SK-N-SH treated with all-trans-retinoic acid at 6 μM for 48 hours (cell line): ENCODE data around the gene ACSS3.
A peak's percentile ranks its signal among the peaks of the same experiment; 100 is the strongest.

Source experiments
- ATAC-seq: fragments of 200-7000 bp; cut with Tn5 transposase; 3 replicates; pipeline ENCODE4 v1.9.1; 2020; ENCODE audit warnings: mild to moderate bottlenecking, moderate library complexity
- ARNTL ChIP-seq: fragments of 450-650 bp; formaldehyde crosslinking; IDR thresholded peaks from 2 replicates; pipeline ENCODE4 v1.5.0; 2020; ENCODE audit warnings: low read depth, mild to moderate bottlenecking, moderate library complexity, borderline replicate concordance
- CREB5 ChIP-seq: fragments of 250-450 bp; sonication (Bioruptor Pico); IDR thresholded peaks from 2 replicates; pipeline ENCODE4 v1.5.1; 2020; ENCODE audit warnings: low read depth, mild to moderate bottlenecking, moderate library complexity
- CSDC2 ChIP-seq: fragments of 250-450 bp; sonication (Bioruptor Pico); IDR thresholded peaks from 2 replicates; pipeline ENCODE4 v1.5.0; 2020; ENCODE audit warnings: mild to moderate bottlenecking, moderate library complexity
- CSRNP3 ChIP-seq: fragments of 250-450 bp; sonication (Bioruptor Pico); IDR thresholded peaks from 2 replicates; pipeline ENCODE4 v1.5.1; 2021; ENCODE audit warnings: mild to moderate bottlenecking, moderate library complexity
- ESRRG ChIP-seq: fragments of 250-450 bp; sonication (Bioruptor Pico); IDR thresholded peaks from 2 replicates; pipeline ENCODE4 v1.6.1; 2021; ENCODE audit warnings: mild to moderate bottlenecking
- OSR1 ChIP-seq: fragments of 250-450 bp; sonication (Bioruptor Pico); IDR thresholded peaks from 2 replicates; pipeline ENCODE4 v1.8.0; 2022; ENCODE audit warnings: moderate library complexity, mild to moderate bottlenecking, inconsistent platforms
- PATZ1 ChIP-seq: fragments of 250-450 bp; sonication (Bioruptor Pico); IDR thresholded peaks from 2 replicates; pipeline ENCODE4 v1.8.0; 2020; ENCODE audit warnings: mild to moderate bottlenecking, moderate library complexity, borderline replicate concordance
- POU6F1 ChIP-seq: fragments of 250-450 bp; sonication (Bioruptor Pico); IDR thresholded peaks from 2 replicates; pipeline ENCODE4 v1.8.0; 2021; ENCODE audit warnings: low read depth, mild to moderate bottlenecking, moderate library complexity, borderline replicate concordance
- PPARA ChIP-seq: fragments of 250-450 bp; sonication (Bioruptor Pico); IDR thresholded peaks from 2 replicates; pipeline ENCODE4 v1.5.0; 2020; ENCODE audit warnings: mild to moderate bottlenecking, borderline replicate concordance
- RARB ChIP-seq: fragments of 250-450 bp; sonication (Bioruptor Pico); IDR thresholded peaks from 2 replicates; pipeline ENCODE4 v1.8.0; 2021; ENCODE audit warnings: mild to moderate bottlenecking, moderate library complexity
- TCF4 ChIP-seq: fragments of 250-450 bp; sonication (Bioruptor Pico); IDR thresholded peaks from 2 replicates; pipeline ENCODE4 v1.8.0; 2021; ENCODE audit warnings: mild to moderate bottlenecking, moderate library complexity, borderline replicate concordance
- TOX ChIP-seq: fragments of 250-450 bp; sonication (Bioruptor Pico); IDR thresholded peaks from 2 replicates; pipeline ENCODE4 v1.8.0; 2021; ENCODE audit warnings: mild to moderate bottlenecking, moderate library complexity, borderline replicate concordance
- TSHZ2 ChIP-seq: fragments of 250-450 bp; sonication (Bioruptor Pico); IDR thresholded peaks from 2 replicates; pipeline ENCODE4 v1.5.0; 2020; ENCODE audit warnings: mild to moderate bottlenecking, moderate library complexity
- ZC3H10 ChIP-seq: fragments of 250-450 bp; sonication (Bioruptor Pico); IDR thresholded peaks from 2 replicates; pipeline ENCODE4 v1.5.1; 2021; ENCODE audit warnings: mild to moderate bottlenecking, moderate library complexity
- ZFP3 ChIP-seq: fragments of 250-450 bp; sonication (Bioruptor Pico); IDR thresholded peaks from 2 replicates; pipeline ENCODE4 v1.5.0; 2020; ENCODE audit warnings: mild to moderate bottlenecking, moderate library complexity
- ZFP30 ChIP-seq: fragments of 450-650 bp; formaldehyde crosslinking; IDR thresholded peaks from 2 replicates; pipeline ENCODE4 v1.5.0; 2022; ENCODE audit warnings: mild to moderate bottlenecking, moderate library complexity
- ZNF565 ChIP-seq: fragments of 450-650 bp; formaldehyde crosslinking; conservative IDR thresholded peaks from 2 replicates; pipeline ENCODE4 v1.5.0; 2020; ENCODE audit warnings: low read depth, mild to moderate bottlenecking, moderate library complexity
- ZNF70 ChIP-seq: fragments of 450-650 bp; formaldehyde crosslinking; IDR thresholded peaks from 2 replicates; pipeline ENCODE4 v1.5.0; 2020; ENCODE audit warnings: mild to moderate bottlenecking, moderate library complexity
- ZNF8 ChIP-seq: fragments of 450-650 bp; formaldehyde crosslinking; IDR thresholded peaks from 2 replicates; pipeline ENCODE4 v1.5.0; 2020; ENCODE audit warnings: mild to moderate bottlenecking, moderate library complexity

Gene ACSS3

GRCh38 chr12:81253360-81253759, 175.5 kb downstream of the ACSS3 start:
- TF ChIP-seq OSR1 (CRISPR knock-in tag), result no peak
- no peak for TF ChIP-seq ZC3H10 (CRISPR knock-in tag)
- TF ChIP-seq ZNF70 (CRISPR knock-in tag), result no peak
- TF ChIP-seq, all 23 proteins: peak for 0
- ATAC-seq, result no peak

- TF ChIP-seq ZNF565 (CRISPR knock-in tag) (no peak), TCF4 (CRISPR knock-in tag) (no peak), ZFP3 (CRISPR knock-in tag) (no peak), PATZ1 (CRISPR knock-in tag) (no peak), ZC3H10 (CRISPR knock-in tag) (no peak), PPARA (CRISPR knock-in tag) (no peak), CSRNP3 (CRISPR knock-in tag) (no peak), ZNF8 (CRISPR knock-in tag) (no peak)
- ATAC-seq, result no peak
Observed at GRCh38 chr12:81255456-81255855, 177.6 kb downstream of the ACSS3 start.

- TF ChIP-seq ZNF8 (CRISPR knock-in tag) (no peak), TOX (no peak), OSR1 (CRISPR knock-in tag) (no peak), RARB (CRISPR knock-in tag) (no peak), TCF4 (CRISPR knock-in tag) (no peak), ZNF565 (CRISPR knock-in tag) (no peak)
- TF ChIP-seq, all 23 proteins: peak for 0
- ATAC-seq, result no peak
Observed at GRCh38 chr12:81255947-81256346, 178.1 kb downstream of the ACSS3 start.

GRCh38 chr12:81257947-81258551, 180.2 kb downstream of the ACSS3 start:
- peak; percentile 59 for ATAC-seq
- TF ChIP-seq CREB5 (CRISPR knock-in tag) (no peak), CSRNP3 (CRISPR knock-in tag) (no peak), ARNTL (CRISPR knock-in tag) (no peak), PPARA (CRISPR knock-in tag) (no peak), ZNF8 (CRISPR knock-in tag) (no peak), ZFP30 (CRISPR knock-in tag) (no peak), ZC3H10 (CRISPR knock-in tag) (no peak), OSR1 (CRISPR knock-in tag) (no peak), ESRRG (CRISPR knock-in tag) (no peak), CSDC2 (CRISPR knock-in tag) (no peak), TCF4 (CRISPR knock-in tag) (no peak), ZNF565 (CRISPR knock-in tag) (no peak), TSHZ2 (CRISPR knock-in tag) (no peak), ZNF70 (CRISPR knock-in tag) (no peak), RARB (CRISPR knock-in tag) (no peak), TOX (no peak), PATZ1 (CRISPR knock-in tag) (no peak), ZFP3 (CRISPR knock-in tag) (no peak), POU6F1 (CRISPR knock-in tag) (no peak)
